Parathyroid adenoma (tissue), 2 donors: ENCODE data around the gene FGF7.

ENCODE experiments used
- H2AFZ ChIP-seq: fragments of 300-600 bp; sonication (generic); one replicate; pipeline ENCODE4 v1.7.0; 2017; ENCODE audit warnings: antibody characterized with exemption, mild to moderate bottlenecking
- H3K27ac ChIP-seq: fragments of 300-600 bp; sonication (generic); one replicate; pipeline ENCODE4 v1.7.0; 2017
- H3K27me3 ChIP-seq: fragments of 300-600 bp; sonication (generic); one replicate; pipeline ENCODE4 v1.7.0; 2017; ENCODE audit warnings: low read length; ENCODE audit not compliant: control insufficient read depth, insufficient read depth
- H3K36me3 ChIP-seq: fragments of 300-600 bp; sonication (generic); one replicate; pipeline ENCODE4 v1.7.0; 2017; ENCODE audit warnings: low read length; ENCODE audit not compliant: control insufficient read depth, insufficient read depth
- H3K4me1 ChIP-seq: fragments of 300-600 bp; sonication (generic); one replicate; pipeline ENCODE4 v1.7.0; 2017; ENCODE audit warnings: control low read depth
- H3K4me2 ChIP-seq: fragments of 300-600 bp; sonication (generic); one replicate; pipeline ENCODE4 v1.7.0; 2017; ENCODE audit warnings: low read length
- H3K4me3 ChIP-seq: fragments of 300-600 bp; sonication (generic); one replicate; pipeline ENCODE4 v1.7.0; 2017; ENCODE audit warnings: low read depth, low read length
- H3K79me2 ChIP-seq: fragments of 300-600 bp; sonication (generic); one replicate; pipeline ENCODE4 v1.7.0; 2017; ENCODE audit warnings: control low read depth
- H3K9ac ChIP-seq: fragments of 300-600 bp; sonication (generic); one replicate; pipeline ENCODE4 v1.7.0; 2017; ENCODE audit warnings: mild to moderate bottlenecking
- H3K9me3 ChIP-seq: fragments of 300-600 bp; sonication (generic); one replicate; pipeline ENCODE4 v1.7.0; 2017; ENCODE audit warnings: low read length; ENCODE audit not compliant: control insufficient read depth
- CTCF ChIP-seq: fragments of 300-600 bp; sonication (generic); IDR thresholded peaks from one replicate; pipeline ENCODE4 v1.7.0; 2017; ENCODE audit warnings: antibody characterized with exemption, mild to moderate bottlenecking
- donor health status: primary hyperparathyroidism.

The FGF7 gene, protein sequence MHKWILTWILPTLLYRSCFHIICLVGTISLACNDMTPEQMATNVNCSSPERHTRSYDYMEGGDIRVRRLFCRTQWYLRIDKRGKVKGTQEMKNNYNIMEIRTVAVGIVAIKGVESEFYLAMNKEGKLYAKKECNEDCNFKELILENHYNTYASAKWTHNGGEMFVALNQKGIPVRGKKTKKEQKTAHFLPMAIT

DNA sequence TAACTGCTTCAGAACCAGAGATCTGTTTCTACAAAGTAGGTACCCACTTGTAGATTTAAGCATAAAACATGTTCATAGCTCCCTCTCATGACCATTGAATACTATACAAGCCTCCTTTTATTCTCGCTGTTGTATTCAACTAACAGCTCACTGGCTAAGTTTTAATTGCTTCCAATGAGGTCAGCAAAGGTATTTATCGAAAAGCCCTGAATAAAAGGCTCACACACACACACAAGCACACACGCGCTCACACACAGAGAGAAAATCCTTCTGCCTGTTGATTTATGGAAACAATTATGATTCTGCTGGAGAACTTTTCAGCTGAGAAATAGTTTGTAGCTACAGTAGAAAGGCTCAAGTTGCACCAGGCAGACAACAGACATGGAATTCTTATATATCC is at the start of gene FGF7:
Gene FGF7, plus strand, starts transcription at position 222 of the 400 bp plus-strand sequence. CDS start 1,056 bp downstream, outside the sequence.
- TF ChIP-seq CTCF: no peak
- Histone ChIP-seq H3K27me3 (no peaks in the 10 kb centered on the region), H3K9me3 (no peaks in the 10 kb centered on the region), H3K36me3 (no peaks in the 10 kb centered on the region), H3K27ac (no peak within 1 kb of the TSS), H3K4me2 (no peak within 1 kb of the TSS), H2AFZ (no peak within 1 kb of the TSS), H3K79me2 (no peaks in the 10 kb centered on the region), H3K4me3 (no peak within 1 kb of the TSS), H3K9ac (no peak within 1 kb of the TSS), H3K4me1 (no peaks in the 10 kb centered on the region)

GRCh38 chr15:49379996-49380395 is 43.0 kb upstream of the FGF7 start:
- Histone ChIP-seq H3K4me1 (no peaks in the 10 kb centered on the region), H3K27me3 (no peaks in the 10 kb centered on the region), H3K36me3 (no peaks in the 10 kb centered on the region), H3K27ac (no peak overlapping the region), H3K9ac (no peak overlapping the region), H3K79me2 (no peaks in the 10 kb centered on the region), H3K9me3 (no peaks in the 10 kb centered on the region), H3K4me2 (no peak overlapping the region), H3K4me3 (no peak overlapping the region), H2AFZ (no peak overlapping the region)
- TF ChIP-seq CTCF: no peak

DNA sequence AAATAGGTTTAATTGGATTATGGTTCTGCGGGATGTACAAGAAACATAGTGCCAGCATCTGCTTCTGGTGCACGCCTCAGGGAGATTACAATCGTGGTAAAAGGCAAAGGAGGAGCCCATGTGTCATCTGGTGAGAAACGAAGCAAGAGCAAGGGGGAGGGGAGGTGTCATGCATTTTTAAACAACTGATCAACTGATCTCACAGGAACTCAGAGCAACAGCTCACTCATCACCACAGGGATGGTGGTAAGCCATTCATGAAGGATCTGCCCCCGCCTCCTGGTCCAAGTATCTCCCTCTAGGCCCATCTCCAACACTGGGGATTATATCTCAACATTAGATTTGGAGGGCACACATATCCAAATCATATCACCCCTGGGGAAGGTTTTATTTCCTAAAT is 42.1 kb upstream of the FGF7 start:
- H3K36me3 ChIP-seq: no peaks in the 10 kb centered on the region
- H3K27ac ChIP-seq: no peak overlapping the region
- no peaks in the 10 kb centered on the region for H3K9me3 ChIP-seq
- no peak overlapping the region for H3K4me2 ChIP-seq
- H3K27me3 ChIP-seq: no peaks in the 10 kb centered on the region
- H3K79me2 ChIP-seq: no peaks in the 10 kb centered on the region
- H3K9ac ChIP-seq: no peak overlapping the region
- no peak overlapping the region for H2AFZ ChIP-seq
- no peak for TF ChIP-seq CTCF
- H3K4me1 ChIP-seq: no peaks in the 10 kb centered on the region
- H3K4me3 ChIP-seq: no peak overlapping the region

GRCh38 chr15:49382394-49382793 is 40.6 kb upstream of the FGF7 start:
- no peak overlapping the region for H2AFZ ChIP-seq
- TF ChIP-seq CTCF: no peak
- H3K27ac ChIP-seq: no peak overlapping the region

GRCh38 chr15:49383266-49383665 is 39.8 kb upstream of the FGF7 start:
- TF ChIP-seq CTCF: no peak
- Histone ChIP-seq H2AFZ (no peak overlapping the region), H3K9ac (no peak overlapping the region)

More at GRCh38 chr15:49382394-49382793, 40.6 kb upstream of the FGF7 start:
- H3K9ac ChIP-seq: no peak overlapping the region
- H3K4me3 ChIP-seq: no peak overlapping the region
- no peaks in the 10 kb centered on the region for H3K27me3 ChIP-seq
- no peaks in the 10 kb centered on the region for H3K9me3 ChIP-seq
- no peaks in the 10 kb centered on the region for H3K4me1 ChIP-seq
- H3K4me2 ChIP-seq: no peak overlapping the region
- no peaks in the 10 kb centered on the region for H3K36me3 ChIP-seq
- H3K79me2 ChIP-seq: no peaks in the 10 kb centered on the region

More at GRCh38 chr15:49383266-49383665, 39.8 kb upstream of the FGF7 start:
- H3K4me3 ChIP-seq: no peak overlapping the region
- no peaks in the 10 kb centered on the region for H3K27me3 ChIP-seq
- H3K9me3 ChIP-seq: no peaks in the 10 kb centered on the region
- H3K4me2 ChIP-seq: no peak overlapping the region
- H3K4me1 ChIP-seq: no peaks in the 10 kb centered on the region
- H3K27ac ChIP-seq: no peak overlapping the region
- H3K36me3 ChIP-seq: no peaks in the 10 kb centered on the region
- no peaks in the 10 kb centered on the region for H3K79me2 ChIP-seq
